ENCODE measurements around the gene RIOX2. TPM values are rescaled to one million over a fixed set of nuclear protein-coding genes. Genes with fewer than 3 reads are reported as not detected.

RIOX2 gene
- total RNA-seq, 1 donor from 2014 or later, result 9.5 TPM

GRCh38 chr3:97938444-97938843 lies 33.8 kb downstream of the RIOX2 start:
- no peak for TF ChIP-seq CTCF (IDR thresholded peaks at IDR 0.05; ENCODE audit: borderline replicate concordance)

GRCh38 chr3:97937205-97937604 lies 35.0 kb downstream of the RIOX2 start:
- Histone ChIP-seq H3K27me3 (ENCODE audit: low read depth) (no peaks in the 10 kb centered on the region), H3K27ac (replicated peaks) (no peak overlapping the region), H3K9me3 (replicated peaks) (no peaks in the 10 kb centered on the region), H3K4me1 (peaks cover 14% of the 10 kb centered on the region), H3K36me3 (peaks cover 83% of the 10 kb centered on the region), H3K4me3 (no peak overlapping the region)
- intact Hi-C loops (cut with micrococcal nuclease), result loop anchor here (10.0 kb wide), 1 partner anchor 142 kb away; no protein-coding TSS in a partner anchor
- DNase-seq, result no peak
- TF ChIP-seq CTCF (IDR thresholded peaks at IDR 0.05; ENCODE audit: borderline replicate concordance), result no peak

More at GRCh38 chr3:97938444-97938843, 33.8 kb downstream of the RIOX2 start:
- H3K27me3 ChIP-seq (ENCODE audit: low read depth), result no peaks in the 10 kb centered on the region
- H3K27ac ChIP-seq (replicated peaks), result no peak overlapping the region
- DNase-seq, result no peak
- H3K9me3 ChIP-seq (replicated peaks), result no peaks in the 10 kb centered on the region
- peaks cover 93% of the 10 kb centered on the region for H3K36me3 ChIP-seq
- H3K4me1 ChIP-seq, result peaks cover 1% of the 10 kb centered on the region
- intact Hi-C loops (cut with micrococcal nuclease), result loop anchor here (10.0 kb wide), 1 partner anchor 144 kb away; no protein-coding TSS in a partner anchor
- H3K4me3 ChIP-seq, result no peak overlapping the region

DNA sequence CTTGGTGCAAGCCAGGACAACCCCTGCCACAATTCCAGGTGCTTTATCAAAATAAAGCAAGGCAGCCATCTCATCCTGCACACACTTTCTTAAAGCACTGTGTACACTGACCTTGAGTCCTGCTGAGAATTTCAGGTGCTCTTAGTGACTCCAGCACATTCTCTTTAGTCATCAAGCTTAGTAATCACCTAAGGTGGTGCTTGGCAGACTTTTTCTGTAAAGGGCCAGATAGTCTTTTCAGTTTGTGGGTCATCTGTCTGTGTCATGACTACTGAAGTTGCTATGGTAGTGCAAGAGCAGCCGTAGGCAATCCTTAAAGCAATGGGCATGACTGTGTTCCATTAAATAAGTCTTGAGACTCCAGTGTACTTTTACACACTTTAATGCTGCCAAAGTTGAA lies 36.4 kb downstream of the RIOX2 start:
- H3K27ac ChIP-seq (replicated peaks), result no peak overlapping the region
- no peaks in the 10 kb centered on the region for H3K9me3 ChIP-seq (replicated peaks)
- H3K4me1 ChIP-seq, result peaks cover 19% of the 10 kb centered on the region
- TF ChIP-seq CTCF (IDR thresholded peaks at IDR 0.05; ENCODE audit: borderline replicate concordance), result no peak
- no peak overlapping the region for H3K4me3 ChIP-seq
- peaks cover 76% of the 10 kb centered on the region for H3K36me3 ChIP-seq
- no peak for DNase-seq
- no peaks in the 10 kb centered on the region for H3K27me3 ChIP-seq (ENCODE audit: low read depth)
- intact Hi-C loops (cut with micrococcal nuclease), result loop anchor here (10.0 kb wide), 1 partner anchor 141 kb away; no protein-coding TSS in a partner anchor

- peaks cover 5% of the 10 kb centered on the region for H3K9me3 ChIP-seq (replicated peaks)
- H3K27ac ChIP-seq (replicated peaks), result no peak overlapping the region
- no peaks in the 10 kb centered on the region for H3K27me3 ChIP-seq (ENCODE audit: low read depth)
- peaks cover 20% of the 10 kb centered on the region for H3K4me1 ChIP-seq
- peaks cover 78% of the 10 kb centered on the region for H3K36me3 ChIP-seq
- no peak for TF ChIP-seq CTCF (IDR thresholded peaks at IDR 0.05; ENCODE audit: borderline replicate concordance)
- DNase-seq, result no peak
- intact Hi-C loops (cut with micrococcal nuclease), result loop anchor here (10.0 kb wide), 1 partner anchor 140 kb away; no protein-coding TSS in a partner anchor
- no peak overlapping the region for H3K4me3 ChIP-seq
Observed at GRCh38 chr3:97934980-97935695, 37.1 kb downstream of the RIOX2 start.

DNA sequence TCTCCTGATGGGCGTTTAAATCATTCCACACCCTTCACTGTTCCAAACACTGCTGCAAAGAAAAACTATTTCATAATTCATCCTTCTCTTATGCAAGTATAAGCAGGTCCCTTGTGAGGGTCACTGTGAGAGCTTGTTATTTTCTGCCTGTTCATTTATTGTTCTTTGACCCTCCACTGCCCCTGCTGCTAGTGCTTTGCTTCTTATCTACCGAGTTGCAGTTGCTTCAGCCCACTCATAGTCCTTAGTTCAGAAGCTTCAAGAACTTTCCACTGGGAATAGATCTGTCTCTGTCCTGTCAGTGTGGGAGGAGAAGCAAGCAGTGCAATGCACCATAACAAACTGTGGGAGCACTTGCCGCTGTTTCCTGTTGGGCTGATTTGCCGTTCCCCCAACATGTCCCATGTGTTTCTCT lies 39.8 kb downstream of the RIOX2 start:
- peaks cover 67% of the 10 kb centered on the region for H3K36me3 ChIP-seq
- H3K27ac ChIP-seq (replicated peaks), result peak overlapping the region; percentile 61
- H3K4me1 ChIP-seq, result peaks cover 26% of the 10 kb centered on the region
- peak; percentile 34 for DNase-seq
- H3K27me3 ChIP-seq (ENCODE audit: low read depth), result no peaks in the 10 kb centered on the region
- no peak overlapping the region for H3K4me3 ChIP-seq
- intact Hi-C loops (cut with micrococcal nuclease), result loop anchor here (10.0 kb wide), 1 partner anchor 138 kb away; no protein-coding TSS in a partner anchor
- peak; percentile 12 for TF ChIP-seq CTCF (IDR thresholded peaks at IDR 0.05; ENCODE audit: borderline replicate concordance)
- H3K9me3 ChIP-seq (replicated peaks), result peaks cover 6% of the 10 kb centered on the region

All from left ventricle myocardium inferior (tissue), 1 donor.